GM23248 (cell line): ENCODE data around the gene KLHL30. TPM values are rescaled to one million over a fixed set of nuclear protein-coding genes. Genes with fewer than 3 reads are reported as not detected.

ENCODE experiments used
- DNase-seq: peaks from one replicate; pipeline ENCODE4 v3.0.0-alpha.2; 2015
- H2AFZ ChIP-seq: fragments of 200-600 bp; sonication (generic); 2 replicates; pipeline ENCODE4 v1.6.1; 2016; ENCODE audit warnings: antibody characterized with exemption
- H3F3A ChIP-seq: fragments of 200-600 bp; sonication (generic); 2 replicates; pipeline ENCODE4 v1.6.1; 2016; ENCODE audit warnings: mild to moderate bottlenecking, antibody characterized with exemption, mixed run types; ENCODE audit not compliant: insufficient read depth
- H3K27ac ChIP-seq: fragments of 200-600 bp; sonication (generic); 2 replicates; pipeline ENCODE4 v1.5.1; 2016; ENCODE audit warnings: mild to moderate bottlenecking
- H3K27me3 ChIP-seq: fragments of 200-600 bp; sonication (generic); replicated peaks from 2 replicates; pipeline ENCODE4 v1.6.1; 2016; ENCODE audit warnings: mild to moderate bottlenecking; ENCODE audit not compliant: insufficient read depth
- H3K36me3 ChIP-seq: fragments of 200-600 bp; sonication (generic); 2 replicates; pipeline ENCODE4 v1.6.1; 2016; ENCODE audit warnings: low read depth, mild to moderate bottlenecking
- H3K4me1 ChIP-seq: fragments of 200-600 bp; sonication (generic); 2 replicates; pipeline ENCODE4 v1.6.1; 2016; ENCODE audit warnings: mild to moderate bottlenecking; ENCODE audit not compliant: insufficient read depth
- H3K4me2 ChIP-seq: fragments of 200-600 bp; sonication (generic); one replicate; pipeline ENCODE4 v1.6.1; 2016; ENCODE audit warnings: mild to moderate bottlenecking; ENCODE audit not compliant: unreplicated experiment
- H3K4me3 ChIP-seq: fragments of 200-600 bp; sonication (generic); 2 replicates; pipeline ENCODE4 v1.5.1; 2016; ENCODE audit warnings: mild to moderate bottlenecking
- H3K79me2 ChIP-seq: fragments of 200-600 bp; sonication (generic); 2 replicates; pipeline ENCODE4 v1.6.1; 2016; ENCODE audit warnings: mild to moderate bottlenecking; ENCODE audit not compliant: insufficient read depth
- H3K9ac ChIP-seq: fragments of 200-600 bp; sonication (generic); 2 replicates; pipeline ENCODE4 v1.6.1; 2016; ENCODE audit warnings: mild to moderate bottlenecking
- H3K9me2 ChIP-seq: fragments of 200-600 bp; sonication (generic); 2 replicates; pipeline ENCODE4 v1.6.1; 2016; ENCODE audit warnings: mixed run types, mild to moderate bottlenecking, moderate library complexity; ENCODE audit not compliant: insufficient read depth
- H3K9me3 ChIP-seq: fragments of 200-600 bp; sonication (generic); one replicate; pipeline ENCODE4 v1.6.1; 2017; ENCODE audit warnings: low read depth
- H4K20me1 ChIP-seq: fragments of 200-600 bp; sonication (generic); 2 replicates; pipeline ENCODE4 v1.6.0; 2016; ENCODE audit not compliant: insufficient read depth
- EZH2 ChIP-seq: fragments of 200-600 bp; sonication (generic); IDR thresholded peaks from 2 replicates; pipeline ENCODE4 v1.6.1; 2018; ENCODE audit warnings: antibody characterized with exemption, mild to moderate bottlenecking; ENCODE audit not compliant: insufficient read depth, poor library complexity, severe bottlenecking
- EZH2phosphoT487 ChIP-seq: fragments of 200-600 bp; sonication (generic); IDR thresholded peaks from 2 replicates; pipeline ENCODE4 v1.6.1; 2018; ENCODE audit warnings: antibody characterized with exemption, moderate library complexity, mild to moderate bottlenecking, low read depth; ENCODE audit not compliant: insufficient read depth
- WGBS, 2 experiments: methylation state at CpG; one replicate each; pipeline ENCODE4 v1.1.6; 2015 to 2017; ENCODE audit warnings: low lambda C conversion rate in 2 of 2, low coverage in 1 of 2; ENCODE audit errors: missing lambda C conversion rate in 2 of 2; 5-methylcytosine and 5-hydroxymethylcytosine counted together
- in situ Hi-C: fragments of 300-500 bp; cut with MboI; formaldehyde crosslinking; loops from 2 replicates; pipeline ENCODE4 v1.15.0; 2020
- polyA plus RNA-seq: library from polyadenylated mRNA; unstranded; fragments of >200 nt; fragmentation: Nextera tagmentation; extraction: Ambion mirVana; gene quantifications from 2 replicates; pipeline ENCODE4 v1.2.1, GENCODE V29; 2016
- total RNA-seq: library from RNA; depleted of rRNA; stranded (reverse); fragments of >200 nt; shearing (Covaris generic); gene quantifications from 2 replicates; pipeline ENCODE4 v1.2.3, GENCODE V29; 2014

KLHL30 gene
- total and polyA plus RNA-seq, 2 experiments from 2014 or later = 0.05 to 0.11 TPM

- no peaks in the 10 kb centered on the region for H3K9me2 ChIP-seq
- in situ Hi-C loops = no loop called here
- WGBS, 2 experiments = 81 to 83% methylated on average over 21 to 22 of the region's 22 CpGs
- no peak overlapping the region for H3K4me2 ChIP-seq
- no peak overlapping the region for H3K27ac ChIP-seq
- H3K79me2 ChIP-seq = no peaks in the 10 kb centered on the region
- H3K9me3 ChIP-seq = no peaks in the 10 kb centered on the region
- no peaks in the 10 kb centered on the region for H3F3A ChIP-seq
- no peaks in the 10 kb centered on the region for H4K20me1 ChIP-seq
- DNase-seq = no peak
- no peaks in the 10 kb centered on the region for H3K4me1 ChIP-seq
- no peak overlapping the region for H3K9ac ChIP-seq
- no peak overlapping the region for H3K4me3 ChIP-seq
- no peak overlapping the region for H2AFZ ChIP-seq
- H3K27me3 ChIP-seq = no peaks in the 10 kb centered on the region
- H3K36me3 ChIP-seq = no peaks in the 10 kb centered on the region
- TF ChIP-seq EZH2 = no peak
- no peak for TF ChIP-seq EZH2phosphoT487
Measured at GRCh38 chr2:238129166-238130010, 9.1 kb upstream of the KLHL30 start.

- no peaks in the 10 kb centered on the region for H4K20me1 ChIP-seq
- H3K9me3 ChIP-seq = no peaks in the 10 kb centered on the region
- H3K27ac ChIP-seq = no peak overlapping the region
- in situ Hi-C loops = no loop called here
- H3K79me2 ChIP-seq = no peaks in the 10 kb centered on the region
- no peak overlapping the region for H2AFZ ChIP-seq
- no peak overlapping the region for H3K9ac ChIP-seq
- H3K36me3 ChIP-seq = no peaks in the 10 kb centered on the region
- DNase-seq = no peak
- H3K27me3 ChIP-seq = no peaks in the 10 kb centered on the region
- TF ChIP-seq EZH2 = no peak
- no peak for TF ChIP-seq EZH2phosphoT487
- H3K4me1 ChIP-seq = no peaks in the 10 kb centered on the region
- WGBS, 2 experiments = 85 to 87% methylated on average over 25 to 28 of the region's 28 CpGs
- no peaks in the 10 kb centered on the region for H3F3A ChIP-seq
- no peak overlapping the region for H3K4me2 ChIP-seq
- no peaks in the 10 kb centered on the region for H3K9me2 ChIP-seq
- H3K4me3 ChIP-seq = no peak overlapping the region
Measured at GRCh38 chr2:238130111-238130695, 8.3 kb upstream of the KLHL30 start.

GRCh38 chr2:238130696-238131628 lies 7.5 kb upstream of the KLHL30 start:
- in situ Hi-C loops = no loop called here
- Histone ChIP-seq H3K4me3 (no peak overlapping the region), H3K4me1 (no peaks in the 10 kb centered on the region), H3K79me2 (no peaks in the 10 kb centered on the region), H3K9me3 (no peaks in the 10 kb centered on the region), H3K36me3 (no peaks in the 10 kb centered on the region), H3K4me2 (no peak overlapping the region), H3K9ac (no peak overlapping the region), H3F3A (no peaks in the 10 kb centered on the region), H3K27me3 (no peaks in the 10 kb centered on the region), H2AFZ (no peak overlapping the region), H4K20me1 (no peaks in the 10 kb centered on the region), H3K9me2 (no peaks in the 10 kb centered on the region), H3K27ac (no peak overlapping the region)
- no peak for DNase-seq
- TF ChIP-seq EZH2phosphoT487 (no peak), EZH2 (no peak)
- WGBS, 2 experiments = 84 to 87% methylated on average over 43 to 46 of the region's 68 CpGs

DNA sequence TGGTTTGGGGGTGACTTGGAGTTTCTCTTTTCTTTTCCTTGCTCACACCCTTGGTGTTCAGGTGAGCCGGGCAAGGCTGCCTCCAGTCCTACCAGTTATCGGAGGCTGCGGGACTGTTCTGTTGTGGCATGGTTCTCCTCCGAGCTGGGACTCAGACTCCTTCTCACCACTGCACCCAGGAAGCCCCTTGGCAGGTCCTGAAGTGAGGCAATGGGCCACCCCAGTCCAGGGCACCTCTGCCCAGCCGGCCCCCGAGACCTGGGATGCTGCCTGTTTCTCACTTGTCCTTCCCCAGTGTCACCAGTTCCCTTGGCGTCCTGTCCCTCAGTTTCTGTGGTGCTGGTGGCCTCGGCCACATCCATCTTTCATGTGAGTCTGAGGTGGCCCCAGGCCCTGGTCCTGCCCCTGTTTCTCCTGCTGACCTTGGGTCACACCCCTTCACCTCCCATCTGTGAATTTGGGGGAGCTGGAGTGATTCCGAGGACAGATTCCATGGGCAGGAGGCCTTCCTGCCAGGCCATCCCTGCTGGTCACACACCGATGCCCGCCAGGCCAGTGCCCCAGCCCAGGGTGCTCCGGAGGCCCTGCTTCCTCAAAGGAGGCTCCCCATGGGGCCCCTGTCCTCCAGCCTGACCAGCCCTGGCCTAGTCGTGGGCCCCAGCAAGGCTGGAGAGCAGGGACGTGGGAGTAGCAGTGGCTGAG lies 6.6 kb upstream of the KLHL30 start:
- Histone ChIP-seq H3K36me3 (no peaks in the 10 kb centered on the region), H4K20me1 (no peaks in the 10 kb centered on the region), H2AFZ (no peak overlapping the region), H3K4me2 (no peak overlapping the region), H3K79me2 (no peaks in the 10 kb centered on the region), H3K4me3 (no peak overlapping the region), H3K27ac (no peak overlapping the region), H3K9me2 (no peaks in the 10 kb centered on the region), H3K27me3 (no peaks in the 10 kb centered on the region), H3K9me3 (no peaks in the 10 kb centered on the region), H3F3A (no peaks in the 10 kb centered on the region), H3K9ac (no peak overlapping the region), H3K4me1 (no peaks in the 10 kb centered on the region)
- DNase-seq = no peak
- TF ChIP-seq EZH2 (no peak), EZH2phosphoT487 (no peak)
- WGBS, 2 experiments = 89 to 90% methylated on average over 14 of the region's 14 CpGs
- in situ Hi-C loops = no loop called here
